Skin epidermis (tissue), 12 donors: ENCODE data around the gene OR2A5.

ENCODE experiments used
- H3K27ac ChIP-seq, 21 experiments: fragments of 200-600 bp; sonication (generic) in 11 of 21; one replicate each; pipeline ENCODE4 v1.5.0; 2020; ENCODE audit warnings: mild to moderate bottlenecking in 3 of 21, inconsistent platforms in 2 of 21, moderate library complexity in 2 of 21
- H3K4me3 ChIP-seq, 7 experiments: fragments of 200-600 bp; sonication (generic) in 2 of 7; one replicate each; pipeline ENCODE4 v1.5.0; 2020; ENCODE audit warnings: inconsistent platforms in 2 of 7, mild to moderate bottlenecking in 2 of 7, moderate library complexity in 1 of 7

Gene OR2A5

GRCh38 chr7:144105211-144105610 lies 56.5 kb downstream of the OR2A5 start:
- H3K4me3 ChIP-seq, result no peak overlapping the region

More at GRCh38 chr7:144105211-144105610, 56.5 kb downstream of the OR2A5 start:
- H3K27ac ChIP-seq, result no peak overlapping the region
